Measurements from ENCODE around the gene ENPP4.
A peak's percentile ranks its signal among the peaks of the same experiment; 100 is the strongest.
"Not testable (repeated sequence)": the region's sequence is repeated elsewhere in the genome, so short reads cannot be mapped to it uniquely, and the experiment has no call there.

Gene ENPP4

GRCh38 chr6:46129629-46130511 is at the start of gene ENPP4:
TSS of gene ENPP4 (plus strand) at chr6:46129989. CDS start at chr6:46139584, 9,595 bp downstream.
- DNase-seq = peak; percentile 85

- no peak for DNase-seq
Measured at GRCh38 chr6:46080111-46080510, 49.7 kb upstream of the ENPP4 start.

GRCh38 chr6:46085688-46086087 is 44.1 kb upstream of the ENPP4 start:
- DNase-seq = not testable (repeated sequence)

- DNase-seq = no peak
Measured at GRCh38 chr6:46090115-46091079, 39.4 kb upstream of the ENPP4 start.

- DNase-seq = no peak
Measured at GRCh38 chr6:46091080-46091478, 38.7 kb upstream of the ENPP4 start.

- DNase-seq = no peak
Measured at GRCh38 chr6:46095251-46095650, 34.5 kb upstream of the ENPP4 start.

- DNase-seq = no peak
Measured at GRCh38 chr6:46097366-46097765, 32.4 kb upstream of the ENPP4 start.

- DNase-seq = no peak
Measured at GRCh38 chr6:46098678-46099077, 31.1 kb upstream of the ENPP4 start.

- DNase-seq = no peak
Measured at GRCh38 chr6:46099952-46100351, 29.8 kb upstream of the ENPP4 start.

GRCh38 chr6:46102123-46102522 is 27.7 kb upstream of the ENPP4 start:
- no peak for DNase-seq

GRCh38 chr6:46103441-46104115 is 26.2 kb upstream of the ENPP4 start:
- DNase-seq = no peak

GRCh38 chr6:46104209-46104608 is 25.6 kb upstream of the ENPP4 start:
- DNase-seq = no peak

GRCh38 chr6:46105568-46105967 is 24.2 kb upstream of the ENPP4 start:
- no peak for DNase-seq

- no peak for DNase-seq
Measured at GRCh38 chr6:46113370-46113769, 16.4 kb upstream of the ENPP4 start.

- DNase-seq = no peak
Measured at GRCh38 chr6:46115634-46116033, 14.2 kb upstream of the ENPP4 start.

GRCh38 chr6:46116289-46116688 is 13.5 kb upstream of the ENPP4 start:
- DNase-seq = no peak

GRCh38 chr6:46118157-46118556 is 11.6 kb upstream of the ENPP4 start:
- no peak for DNase-seq

GRCh38 chr6:46118836-46119235 is 11.0 kb upstream of the ENPP4 start:
- DNase-seq = no peak

- not testable (repeated sequence) for DNase-seq
Measured at GRCh38 chr6:46119679-46120078, 10.1 kb upstream of the ENPP4 start.

GRCh38 chr6:46128476-46128875 is 1.3 kb upstream of the ENPP4 start:
- DNase-seq = no peak

- DNase-seq = no peak
Measured at GRCh38 chr6:46129291-46129628, 529 bp upstream of the ENPP4 start.

GRCh38 chr6:46130666-46131065 is 877 bp downstream of the ENPP4 start:
- no peak for DNase-seq

- not testable (repeated sequence) for DNase-seq
Measured at GRCh38 chr6:46131291-46131690, 1.5 kb downstream of the ENPP4 start.

Measured in left hindlimb (tissue), 1 donor.